Hepatocyte (in vitro differentiated cells): Measurements from ENCODE around the gene KLHDC9. TPM values are rescaled to one million over a fixed set of nuclear protein-coding genes. Genes with fewer than 3 reads are reported as not detected.
A peak's percentile ranks its signal among the peaks of the same experiment; 100 is the strongest.

Experiments
- DNase-seq: peaks from one replicate; pipeline ENCODE4 v3.0.0-alpha.2; 2016; ENCODE audit warnings: low spot score
- H2AFZ ChIP-seq: fragments of 200-600 bp; sonication (generic); 2 replicates; pipeline ENCODE4 v1.6.0; 2016; ENCODE audit warnings: antibody characterized with exemption, mild to moderate bottlenecking
- H3K27ac ChIP-seq: fragments of 200-600 bp; sonication (generic); 2 replicates; pipeline ENCODE4 v1.5.1; 2016; ENCODE audit warnings: mild to moderate bottlenecking
- H3K27me3 ChIP-seq: fragments of 200-600 bp; sonication (generic); 2 replicates; pipeline ENCODE4 v1.6.1; 2016
- H3K36me3 ChIP-seq: fragments of 200-600 bp; sonication (generic); replicated peaks from 2 replicates; pipeline ENCODE4 v1.5.1; 2016; ENCODE audit warnings: low read depth; ENCODE audit not compliant: insufficient read depth
- H3K4me1 ChIP-seq: fragments of 200-600 bp; sonication (generic); 2 replicates; pipeline ENCODE4 v1.5.1; 2016; ENCODE audit warnings: mild to moderate bottlenecking, moderate library complexity; ENCODE audit not compliant: insufficient read depth
- H3K4me2 ChIP-seq: fragments of 200-600 bp; sonication (generic); 2 replicates; pipeline ENCODE4 v1.6.0; 2016
- H3K4me3 ChIP-seq: fragments of 200-600 bp; sonication (generic); 2 replicates; pipeline ENCODE4 v1.5.1; 2016; ENCODE audit warnings: mild to moderate bottlenecking
- H3K79me2 ChIP-seq: fragments of 200-600 bp; sonication (generic); 2 replicates; pipeline ENCODE4 v1.6.0; 2017; ENCODE audit warnings: mild to moderate bottlenecking
- H3K9me2 ChIP-seq: fragments of 200-600 bp; sonication (generic); replicated peaks from 2 replicates; pipeline ENCODE4 v1.6.0; 2017; ENCODE audit warnings: mild to moderate bottlenecking; ENCODE audit not compliant: insufficient read depth
- H3K9me3 ChIP-seq: fragments of 200-600 bp; sonication (generic); 2 replicates; pipeline ENCODE4 v1.5.1; 2016; ENCODE audit warnings: low read depth, mild to moderate bottlenecking
- H4K20me1 ChIP-seq: fragments of 200-600 bp; sonication (generic); 2 replicates; pipeline ENCODE4 v1.6.0; 2016; ENCODE audit warnings: mild to moderate bottlenecking; ENCODE audit not compliant: insufficient read depth, poor library complexity, severe bottlenecking
- EZH2 ChIP-seq: fragments of 200-600 bp; sonication (generic); IDR thresholded peaks from 2 replicates; pipeline ENCODE4 v1.6.1; 2016; ENCODE audit warnings: antibody characterized with exemption, mild to moderate bottlenecking, borderline replicate concordance
- EZH2phosphoT487 ChIP-seq: fragments of 200-600 bp; sonication (generic); IDR thresholded peaks from one replicate; pipeline ENCODE4 v1.6.1; 2018; ENCODE audit warnings: antibody characterized with exemption, mild to moderate bottlenecking, low read depth, moderate library complexity; ENCODE audit not compliant: unreplicated experiment, severe bottlenecking
- WGBS: methylation state at CpG from one replicate; pipeline ENCODE4 v1.1.6; 2016; ENCODE audit warnings: low lambda C conversion rate; ENCODE audit errors: missing lambda C conversion rate; 5-methylcytosine and 5-hydroxymethylcytosine counted together
- polyA plus RNA-seq: library from polyadenylated mRNA; unstranded; fragments of >200 nt; fragmentation: Nextera tagmentation; extraction: Ambion mirVana; gene quantifications from 2 replicates; pipeline ENCODE4 v1.2.1, GENCODE V29; 2016
- total RNA-seq: library from RNA; depleted of rRNA; stranded (reverse); fragments of >200 nt; gene quantifications from 2 replicates; pipeline ENCODE4 v1.2.3, GENCODE V29; 2014
- TF ChIP-seq, protein P1 (sequence below): fragments of 200-600 bp; sonication (generic); IDR thresholded peaks from 2 replicates; pipeline ENCODE4 v1.5.1; 2016; ENCODE audit warnings: antibody characterized with exemption, mild to moderate bottlenecking; ENCODE audit not compliant: poor library complexity

Gene KLHDC9
- total and polyA plus RNA-seq, 2 experiments from 2014 or later, result 1.4 to 7.4 TPM

DNA sequence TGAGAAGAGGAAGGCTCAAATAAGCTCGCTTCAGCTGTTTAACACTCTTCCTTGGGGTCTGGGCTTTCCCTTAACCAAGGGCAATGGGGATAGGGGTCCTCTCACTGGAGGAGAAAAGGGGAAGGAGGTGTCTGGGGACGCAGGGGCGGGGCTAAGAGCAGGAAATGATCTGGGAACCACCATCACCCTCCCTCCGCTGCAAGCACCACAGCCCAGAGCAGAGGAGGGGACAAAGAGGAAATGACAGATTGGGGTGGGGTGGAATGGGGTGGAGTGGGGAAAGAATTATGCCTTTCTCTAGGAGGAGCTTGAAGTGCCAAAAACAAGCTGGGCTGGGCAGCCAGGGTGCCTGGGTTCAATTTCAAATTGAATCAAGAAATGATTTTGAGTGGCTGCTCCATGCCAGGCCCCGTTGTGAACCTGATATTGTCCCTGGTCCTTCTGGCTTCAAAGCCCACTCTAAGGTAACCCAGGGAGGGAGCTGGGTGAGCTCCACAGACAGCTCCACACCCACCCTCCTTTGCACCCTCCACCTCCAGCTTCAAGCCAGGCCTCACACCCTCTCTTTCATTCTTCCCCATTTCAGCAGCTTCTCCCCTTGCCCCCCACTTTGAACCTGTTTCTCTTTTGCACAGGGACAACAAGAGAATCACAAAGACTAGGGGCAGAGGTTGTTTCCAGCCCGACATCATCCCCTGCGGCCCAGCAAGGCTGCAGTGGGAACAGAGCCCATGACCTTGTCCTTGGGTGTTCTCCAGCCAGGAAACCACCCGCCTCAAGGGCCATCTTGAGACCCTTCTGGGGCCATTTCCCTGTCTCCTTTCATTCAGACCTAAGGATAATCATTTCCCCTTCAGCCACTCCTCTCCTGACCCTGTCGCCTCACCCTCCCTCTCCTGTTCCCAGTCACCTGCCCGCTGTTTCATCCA is 29.6 kb upstream of the KLHDC9 start:
- H3K27me3 ChIP-seq, result peaks cover 9% of the 10 kb centered on the region
- H2AFZ ChIP-seq, result no peak overlapping the region
- H3K4me3 ChIP-seq, result no peak overlapping the region
- peak; percentile 2 for DNase-seq
- no peaks in the 10 kb centered on the region for H4K20me1 ChIP-seq
- no peak overlapping the region for H3K4me2 ChIP-seq
- TF ChIP-seq, protein P1, sequence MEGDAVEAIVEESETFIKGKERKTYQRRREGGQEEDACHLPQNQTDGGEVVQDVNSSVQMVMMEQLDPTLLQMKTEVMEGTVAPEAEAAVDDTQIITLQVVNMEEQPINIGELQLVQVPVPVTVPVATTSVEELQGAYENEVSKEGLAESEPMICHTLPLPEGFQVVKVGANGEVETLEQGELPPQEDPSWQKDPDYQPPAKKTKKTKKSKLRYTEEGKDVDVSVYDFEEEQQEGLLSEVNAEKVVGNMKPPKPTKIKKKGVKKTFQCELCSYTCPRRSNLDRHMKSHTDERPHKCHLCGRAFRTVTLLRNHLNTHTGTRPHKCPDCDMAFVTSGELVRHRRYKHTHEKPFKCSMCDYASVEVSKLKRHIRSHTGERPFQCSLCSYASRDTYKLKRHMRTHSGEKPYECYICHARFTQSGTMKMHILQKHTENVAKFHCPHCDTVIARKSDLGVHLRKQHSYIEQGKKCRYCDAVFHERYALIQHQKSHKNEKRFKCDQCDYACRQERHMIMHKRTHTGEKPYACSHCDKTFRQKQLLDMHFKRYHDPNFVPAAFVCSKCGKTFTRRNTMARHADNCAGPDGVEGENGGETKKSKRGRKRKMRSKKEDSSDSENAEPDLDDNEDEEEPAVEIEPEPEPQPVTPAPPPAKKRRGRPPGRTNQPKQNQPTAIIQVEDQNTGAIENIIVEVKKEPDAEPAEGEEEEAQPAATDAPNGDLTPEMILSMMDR, result no peak
- no peak for TF ChIP-seq EZH2
- TF ChIP-seq EZH2phosphoT487, result no peak
- no peaks in the 10 kb centered on the region for H3K4me1 ChIP-seq
- no peaks in the 10 kb centered on the region for H3K9me3 ChIP-seq
- H3K27ac ChIP-seq, result no peak overlapping the region
- 83% methylated on average over 10 of the region's 10 CpGs for WGBS
- no peaks in the 10 kb centered on the region for H3K36me3 ChIP-seq
- no peaks in the 10 kb centered on the region for H3K9me2 ChIP-seq
- H3K79me2 ChIP-seq, result no peaks in the 10 kb centered on the region

DNA sequence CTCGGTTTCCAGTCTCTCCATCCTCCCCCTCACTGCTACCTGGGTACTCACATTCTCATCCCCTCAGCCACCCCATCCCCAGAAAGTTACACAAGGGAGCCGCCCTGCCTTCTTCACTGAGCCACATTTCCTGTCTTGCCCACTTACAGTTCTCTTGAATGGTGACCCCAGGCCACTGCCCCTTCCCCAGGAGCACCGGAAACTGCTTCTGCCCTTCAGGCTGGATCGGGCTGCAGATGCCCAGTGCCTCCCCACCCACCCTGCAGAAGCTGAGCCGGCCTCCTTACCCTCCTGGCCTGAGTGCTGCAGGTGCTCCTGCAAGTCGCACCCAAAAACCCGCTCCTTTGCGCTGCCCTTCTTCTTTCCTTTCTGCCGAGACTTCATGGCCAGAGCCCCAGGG is 28.9 kb upstream of the KLHDC9 start:
- no peak overlapping the region for H3K4me3 ChIP-seq
- 89% methylated on average over 9 of the region's 9 CpGs for WGBS
- peak; percentile 5 for DNase-seq
- no peaks in the 10 kb centered on the region for H3K9me2 ChIP-seq
- TF ChIP-seq EZH2phosphoT487 (no peak), EZH2 (no peak)
- H3K27me3 ChIP-seq, result peaks cover 2% of the 10 kb centered on the region
- no peak overlapping the region for H3K4me2 ChIP-seq
- H3K9me3 ChIP-seq, result no peaks in the 10 kb centered on the region
- H4K20me1 ChIP-seq, result no peaks in the 10 kb centered on the region
- no peaks in the 10 kb centered on the region for H3K79me2 ChIP-seq
- H3K27ac ChIP-seq, result no peak overlapping the region
- no peak overlapping the region for H2AFZ ChIP-seq
- no peaks in the 10 kb centered on the region for H3K4me1 ChIP-seq
- no peaks in the 10 kb centered on the region for H3K36me3 ChIP-seq

DNA sequence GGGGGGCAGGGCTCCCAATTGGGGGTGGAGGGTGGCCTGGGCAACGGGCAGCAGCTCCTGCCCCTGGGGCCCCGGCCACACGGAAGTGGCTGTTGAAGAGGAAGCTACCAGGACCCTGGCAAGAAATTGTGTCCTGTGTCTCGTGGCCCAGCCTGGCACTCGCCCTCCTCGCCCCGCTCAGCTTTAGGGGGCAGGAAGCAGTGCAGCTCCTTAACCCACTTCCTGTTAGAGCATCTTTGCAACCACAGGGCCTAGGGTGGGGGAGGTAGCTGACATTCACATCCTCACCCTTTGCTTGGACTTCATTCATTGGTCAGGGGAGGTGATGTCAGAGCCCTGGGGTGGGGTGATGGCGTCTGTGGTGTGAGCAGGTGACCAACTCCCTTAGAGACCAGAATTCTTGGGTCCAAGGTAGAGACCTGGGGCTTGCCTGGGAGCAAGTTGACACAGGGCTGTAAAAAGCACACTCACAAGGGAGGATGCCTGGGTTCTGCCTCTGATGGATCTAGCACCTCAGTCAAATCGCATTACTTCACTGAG is 28.4 kb upstream of the KLHDC9 start, which contains the start of gene ARHGAP30:
TSS of gene ARHGAP30 (minus strand) at position 161 of the 540 bp plus-strand sequence. CDS start 267 bp downstream, outside the sequence.
- Histone ChIP-seq H3K4me2 (no peak within 1 kb of the TSS), H3K27me3 (no peaks in the 10 kb centered on the region), H4K20me1 (no peaks in the 10 kb centered on the region), H3K79me2 (no peaks in the 10 kb centered on the region), H3K9me2 (no peaks in the 10 kb centered on the region), H2AFZ (no peak within 1 kb of the TSS), H3K36me3 (no peaks in the 10 kb centered on the region), H3K4me1 (no peaks in the 10 kb centered on the region), H3K27ac (no peak within 1 kb of the TSS), H3K9me3 (no peaks in the 10 kb centered on the region), H3K4me3 (no peak within 1 kb of the TSS)
- 91% methylated on average over 9 of the region's 9 CpGs for whole genome bisulfite sequencing
- no peak for TF ChIP-seq EZH2
- no peak for TF ChIP-seq EZH2phosphoT487
- TF ChIP-seq, protein P1, result no peak
- no peak for DNase-seq

DNA sequence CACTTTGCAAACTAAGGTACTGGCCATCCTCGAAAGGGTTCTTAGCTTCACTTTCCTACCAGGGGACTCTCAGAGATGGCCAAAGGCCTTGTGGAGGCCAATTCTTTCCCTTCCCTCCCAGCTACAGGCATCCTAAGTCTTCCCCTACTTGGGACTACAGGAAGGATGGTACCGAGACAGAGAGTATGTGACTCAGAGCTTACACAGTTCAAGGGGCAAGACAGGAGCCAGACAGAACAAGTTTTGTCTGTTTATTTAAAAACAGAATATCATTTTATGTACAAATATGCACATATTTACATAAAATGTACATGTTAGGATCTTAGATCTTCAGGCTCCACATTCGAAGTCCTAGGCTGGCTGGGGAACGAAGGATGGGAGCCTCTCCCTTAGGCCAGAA is 27.4 kb upstream of the KLHDC9 start:
- H3K79me2 ChIP-seq, result no peaks in the 10 kb centered on the region
- no peak overlapping the region for H2AFZ ChIP-seq
- H3K36me3 ChIP-seq, result no peaks in the 10 kb centered on the region
- H4K20me1 ChIP-seq, result no peaks in the 10 kb centered on the region
- H3K4me2 ChIP-seq, result no peak overlapping the region
- no peak for DNase-seq
- H3K9me2 ChIP-seq, result no peaks in the 10 kb centered on the region
- H3K9me3 ChIP-seq, result no peaks in the 10 kb centered on the region
- no peak overlapping the region for H3K4me3 ChIP-seq
- H3K4me1 ChIP-seq, result no peaks in the 10 kb centered on the region
- no peak overlapping the region for H3K27ac ChIP-seq
- WGBS, result 81% methylated on average over 4 of the region's 4 CpGs
- H3K27me3 ChIP-seq, result no peaks in the 10 kb centered on the region
- TF ChIP-seq, protein P1, result no peak
- TF ChIP-seq EZH2 (no peak), EZH2phosphoT487 (no peak)
